Astrocyte of the cerebellum (primary cell): ENCODE measurements around the gene FBXO2.

ENCODE experiments used
- DNase-seq: peaks from one replicate; pipeline ENCODE4 v3.0.0-alpha.2; 2011; ENCODE audit warnings: low read depth
- H3K4me3 ChIP-seq: 2 replicates; pipeline ENCODE4 v1.5.1; 2011; ENCODE audit warnings: mild to moderate bottlenecking, low read depth, low read length, moderate library complexity
- CTCF ChIP-seq: IDR thresholded peaks from 2 replicates; pipeline ENCODE4 v1.5.1; 2012; ENCODE audit warnings: low read length, low read depth, moderate library complexity, mild to moderate bottlenecking; ENCODE audit errors: missing control alignments
- in situ Hi-C: cut with HindIII; loops from 2 replicates; pipeline ENCODE4 v1.10.0; 2017; ENCODE audit warnings: low sequenced_read_pairs

Gene FBXO2

GRCh38 chr1:11674488-11674887 is 20.3 kb upstream of the FBXO2 start:
- in situ Hi-C loops = no loop called here
- no peak overlapping the region for H3K4me3 ChIP-seq
- no peak for TF ChIP-seq CTCF
- no peak for DNase-seq

GRCh38 chr1:11673089-11673769 is 19.0 kb upstream of the FBXO2 start:
- no peak for DNase-seq
- in situ Hi-C loops = no loop called here
- H3K4me3 ChIP-seq = no peak overlapping the region
- TF ChIP-seq CTCF = no peak

- in situ Hi-C loops = no loop called here
- DNase-seq = no peak
- TF ChIP-seq CTCF = no peak
- no peak overlapping the region for H3K4me3 ChIP-seq
Measured at GRCh38 chr1:11671544-11672286, 17.5 kb upstream of the FBXO2 start.

GRCh38 chr1:11671205-11671543 is 16.9 kb upstream of the FBXO2 start:
- H3K4me3 ChIP-seq = no peak overlapping the region
- no peak for TF ChIP-seq CTCF
- no peak for DNase-seq
- in situ Hi-C loops = no loop called here

GRCh38 chr1:11670747-11671146 is 16.5 kb upstream of the FBXO2 start:
- H3K4me3 ChIP-seq = no peak overlapping the region
- no peak for DNase-seq
- TF ChIP-seq CTCF = no peak
- in situ Hi-C loops = no loop called here

GRCh38 chr1:11668516-11668915 is 14.3 kb upstream of the FBXO2 start:
- TF ChIP-seq CTCF = no peak
- H3K4me3 ChIP-seq = no peak overlapping the region
- no peak for DNase-seq
- in situ Hi-C loops = loop anchor here (10.0 kb wide), 1 partner anchor 46 kb away; no protein-coding TSS in a partner anchor
